Brain microvascular endothelial cell (primary cell): ENCODE data around the gene EEFSEC.

Source experiments
- DNase-seq: peaks from one replicate; pipeline ENCODE4 v3.0.0-alpha.2; 2020
- H3K27ac ChIP-seq: fragments of 250-450 bp; sonication (Bioruptor Pico); 2 replicates; pipeline ENCODE4 v1.5.1; 2020; ENCODE audit warnings: mild to moderate bottlenecking, moderate library complexity
- H3K27me3 ChIP-seq: fragments of 250-450 bp; sonication (Bioruptor Pico); replicated peaks from 2 replicates; pipeline ENCODE4 v1.5.1; 2020; ENCODE audit warnings: mild to moderate bottlenecking
- H3K36me3 ChIP-seq: fragments of 250-450 bp; sonication (Bioruptor Pico); replicated peaks from 2 replicates; pipeline ENCODE4 v1.5.1; 2020; ENCODE audit warnings: mild to moderate bottlenecking
- H3K4me3 ChIP-seq: 2 replicates; pipeline ENCODE4 v1.5.1; 2011; ENCODE audit warnings: low read depth, mild to moderate bottlenecking, control low read depth, low read length, moderate library complexity
- CTCF ChIP-seq: IDR thresholded peaks from 2 replicates; pipeline ENCODE4 v1.5.1; 2011; ENCODE audit warnings: low read depth, mild to moderate bottlenecking, moderate library complexity, low read length, control low read depth, inconsistent platforms; ENCODE audit errors: missing control alignments
- in situ Hi-C: cut with HindIII; loops from 2 replicates; pipeline ENCODE4 v1.10.0; 2017; ENCODE audit warnings: low sequenced_read_pairs, low pct_ligation_motif_present

The EEFSEC gene

GRCh38 chr3:128438488-128439072 is 285.3 kb downstream of the EEFSEC start:
- in situ Hi-C loops = no loop called here
- H3K27ac ChIP-seq = no peak overlapping the region
- no peak overlapping the region for H3K4me3 ChIP-seq
- no peak for DNase-seq
- peak; percentile 66 for TF ChIP-seq CTCF
- no peaks in the 10 kb centered on the region for H3K36me3 ChIP-seq
- H3K27me3 ChIP-seq = peaks cover 27% of the 10 kb centered on the region

- TF ChIP-seq CTCF = no peak
- Histone ChIP-seq H3K27ac (no peak overlapping the region), H3K4me3 (no peak overlapping the region), H3K27me3 (peaks cover 20% of the 10 kb centered on the region), H3K36me3 (no peaks in the 10 kb centered on the region)
- in situ Hi-C loops = no loop called here
- no peak for DNase-seq
These were observed 285.9 kb downstream of the EEFSEC start for GRCh38 chr3:128439226-128439625.

- in situ Hi-C loops = no loop called here
- Histone ChIP-seq H3K27me3 (peaks cover 9% of the 10 kb centered on the region), H3K36me3 (no peaks in the 10 kb centered on the region), H3K4me3 (no peak overlapping the region), H3K27ac (no peak overlapping the region)
- TF ChIP-seq CTCF = no peak
- no peak for DNase-seq
These were observed 288.8 kb downstream of the EEFSEC start for GRCh38 chr3:128442070-128442469.

DNA sequence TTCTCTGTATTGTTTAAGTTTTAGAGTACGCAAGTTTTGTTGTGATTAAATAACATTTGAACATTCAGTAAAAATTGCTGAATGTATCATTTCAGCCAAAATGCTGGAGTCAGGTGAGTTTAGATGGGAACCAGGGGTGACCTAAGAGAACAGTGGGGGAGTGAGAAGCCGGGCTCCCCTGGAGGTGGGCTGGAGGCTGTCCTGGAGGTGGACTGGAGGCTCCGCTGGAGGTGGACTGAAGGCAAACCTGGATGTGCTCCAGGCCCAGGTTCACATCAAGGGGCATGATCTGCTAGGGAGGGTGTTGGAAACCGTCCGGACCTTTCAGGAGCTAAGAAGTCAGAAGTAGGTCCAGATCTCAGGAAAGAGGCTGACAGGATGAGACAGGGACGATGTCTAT is 289.7 kb downstream of the EEFSEC start:
- Histone ChIP-seq H3K4me3 (no peak overlapping the region), H3K27me3 (peaks cover 8% of the 10 kb centered on the region), H3K27ac (no peak overlapping the region), H3K36me3 (no peaks in the 10 kb centered on the region)
- in situ Hi-C loops = no loop called here
- no peak for DNase-seq
- no peak for TF ChIP-seq CTCF

GRCh38 chr3:128443771-128444170 is 290.5 kb downstream of the EEFSEC start:
- no peak overlapping the region for H3K4me3 ChIP-seq
- H3K27me3 ChIP-seq = peaks cover 8% of the 10 kb centered on the region
- no peaks in the 10 kb centered on the region for H3K36me3 ChIP-seq
- in situ Hi-C loops = no loop called here
- no peak for DNase-seq
- no peak for TF ChIP-seq CTCF
- H3K27ac ChIP-seq = no peak overlapping the region

- in situ Hi-C loops = no loop called here
- no peaks in the 10 kb centered on the region for H3K27me3 ChIP-seq
- no peaks in the 10 kb centered on the region for H3K36me3 ChIP-seq
- DNase-seq = no peak
- no peak overlapping the region for H3K27ac ChIP-seq
- TF ChIP-seq CTCF = no peak
- no peak overlapping the region for H3K4me3 ChIP-seq
These were observed 292.1 kb downstream of the EEFSEC start for GRCh38 chr3:128445357-128445756.
